Smooth muscle cell (in vitro differentiated cells): ENCODE measurements around the gene CASR. TPM values are rescaled to one million over a fixed set of nuclear protein-coding genes. Genes with fewer than 3 reads are reported as not detected.

ENCODE experiments used
- DNase-seq: peaks from one replicate; lab custom pipeline; 2025; ENCODE audit not compliant: unreplicated experiment; lab: John Stamatoyannopoulos, UW
- H2AFZ ChIP-seq: fragments of 200-600 bp; sonication (generic); 2 replicates; pipeline ENCODE4 v1.6.0; 2016; ENCODE audit warnings: antibody characterized with exemption, low read depth, mild to moderate bottlenecking
- H3F3A ChIP-seq: fragments of 200-600 bp; sonication (generic); 2 replicates; pipeline ENCODE4 v1.6.0; 2017; ENCODE audit warnings: antibody characterized with exemption, low read depth
- H3K27ac ChIP-seq: fragments of 200-600 bp; sonication (generic); 2 replicates; pipeline ENCODE4 v1.5.1; 2016; ENCODE audit warnings: low read depth, mild to moderate bottlenecking
- H3K27me3 ChIP-seq: fragments of 200-600 bp; sonication (generic); 2 replicates; pipeline ENCODE4 v1.6.1; 2016; ENCODE audit warnings: low read depth, mild to moderate bottlenecking
- H3K36me3 ChIP-seq: fragments of 200-600 bp; sonication (generic); 2 replicates; pipeline ENCODE4 v1.5.1; 2016; ENCODE audit warnings: low read depth
- H3K4me1 ChIP-seq: fragments of 200-600 bp; sonication (generic); 2 replicates; pipeline ENCODE4 v1.5.1; 2016; ENCODE audit warnings: low read depth
- H3K4me2 ChIP-seq: fragments of 200-600 bp; sonication (generic); 2 replicates; pipeline ENCODE4 v1.6.0; 2016; ENCODE audit warnings: mild to moderate bottlenecking
- H3K4me3 ChIP-seq: fragments of 200-600 bp; sonication (generic); 2 replicates; pipeline ENCODE4 v1.5.1; 2016; ENCODE audit warnings: mild to moderate bottlenecking
- H3K79me2 ChIP-seq: fragments of 200-600 bp; sonication (generic); 2 replicates; pipeline ENCODE4 v1.6.0; 2016; ENCODE audit warnings: low read depth, mild to moderate bottlenecking
- H3K9ac ChIP-seq: fragments of 200-600 bp; sonication (generic); 2 replicates; pipeline ENCODE4 v1.6.0; 2016; ENCODE audit warnings: low read depth
- H3K9me3 ChIP-seq: fragments of 200-600 bp; sonication (generic); replicated peaks from 2 replicates; pipeline ENCODE4 v1.5.1; 2016; ENCODE audit warnings: low read depth
- H4K20me1 ChIP-seq: fragments of 200-600 bp; sonication (generic); 2 replicates; pipeline ENCODE4 v1.6.0; 2016; ENCODE audit warnings: low read depth
- whole genome bisulfite sequencing: methylation state at CpG from one replicate; pipeline ENCODE4 v1.1.7; 2016; ENCODE audit warnings: low lambda C conversion rate; 5-methylcytosine and 5-hydroxymethylcytosine counted together
- polyA plus RNA-seq: library from polyadenylated mRNA; unstranded; fragments of >200 nt; fragmentation: Nextera tagmentation; extraction: Ambion mirVana; gene quantifications from 2 replicates; pipeline ENCODE4 v1.2.1, GENCODE V29; 2016
- total RNA-seq: library from RNA; depleted of rRNA; stranded (reverse); fragments of >200 nt; gene quantifications from 2 replicates; pipeline ENCODE4 v1.2.3, GENCODE V29; 2014
- TF ChIP-seq, protein P1 (sequence below): fragments of 200-600 bp; sonication (generic); IDR thresholded peaks from 2 replicates; pipeline ENCODE4 v1.5.1; 2017; ENCODE audit warnings: borderline replicate concordance, mild to moderate bottlenecking, antibody characterized with exemption; ENCODE audit not compliant: insufficient read depth, poor library complexity, severe bottlenecking

Gene CASR
- total and polyA plus RNA-seq, 2 experiments from 2014 or later, result not detected

DNA sequence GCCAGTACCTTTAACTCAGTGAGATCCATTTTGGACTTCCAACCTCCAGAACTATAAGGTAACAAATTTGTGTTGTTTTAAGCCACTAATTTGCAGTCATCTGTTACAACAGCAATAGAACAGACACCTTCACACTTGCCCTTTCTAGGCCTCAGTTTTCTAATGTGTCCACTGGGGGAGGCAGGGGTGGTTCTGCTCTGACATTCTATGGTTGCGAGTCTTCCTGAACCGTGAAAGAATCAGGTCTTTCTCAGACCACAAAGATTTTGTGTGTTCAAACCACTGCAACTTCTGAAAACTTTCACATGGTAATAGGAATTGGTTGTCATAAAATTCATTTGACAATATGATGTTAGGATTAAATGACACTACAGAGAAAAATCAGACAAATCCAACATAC lies 114.8 kb downstream of the CASR start:
- TF ChIP-seq, protein P1, sequence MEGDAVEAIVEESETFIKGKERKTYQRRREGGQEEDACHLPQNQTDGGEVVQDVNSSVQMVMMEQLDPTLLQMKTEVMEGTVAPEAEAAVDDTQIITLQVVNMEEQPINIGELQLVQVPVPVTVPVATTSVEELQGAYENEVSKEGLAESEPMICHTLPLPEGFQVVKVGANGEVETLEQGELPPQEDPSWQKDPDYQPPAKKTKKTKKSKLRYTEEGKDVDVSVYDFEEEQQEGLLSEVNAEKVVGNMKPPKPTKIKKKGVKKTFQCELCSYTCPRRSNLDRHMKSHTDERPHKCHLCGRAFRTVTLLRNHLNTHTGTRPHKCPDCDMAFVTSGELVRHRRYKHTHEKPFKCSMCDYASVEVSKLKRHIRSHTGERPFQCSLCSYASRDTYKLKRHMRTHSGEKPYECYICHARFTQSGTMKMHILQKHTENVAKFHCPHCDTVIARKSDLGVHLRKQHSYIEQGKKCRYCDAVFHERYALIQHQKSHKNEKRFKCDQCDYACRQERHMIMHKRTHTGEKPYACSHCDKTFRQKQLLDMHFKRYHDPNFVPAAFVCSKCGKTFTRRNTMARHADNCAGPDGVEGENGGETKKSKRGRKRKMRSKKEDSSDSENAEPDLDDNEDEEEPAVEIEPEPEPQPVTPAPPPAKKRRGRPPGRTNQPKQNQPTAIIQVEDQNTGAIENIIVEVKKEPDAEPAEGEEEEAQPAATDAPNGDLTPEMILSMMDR, result no peak
- H3K36me3 ChIP-seq, result no peaks in the 10 kb centered on the region
- no peaks in the 10 kb centered on the region for H4K20me1 ChIP-seq
- no peak overlapping the region for H3K4me3 ChIP-seq
- H2AFZ ChIP-seq, result no peak overlapping the region
- H3K27ac ChIP-seq, result no peak overlapping the region
- no peaks in the 10 kb centered on the region for H3F3A ChIP-seq
- DNase-seq, result no peak
- H3K4me2 ChIP-seq, result no peak overlapping the region
- no peaks in the 10 kb centered on the region for H3K4me1 ChIP-seq
- H3K9ac ChIP-seq, result no peak overlapping the region
- no peaks in the 10 kb centered on the region for H3K9me3 ChIP-seq
- no peaks in the 10 kb centered on the region for H3K79me2 ChIP-seq
- H3K27me3 ChIP-seq, result peaks cover 4% of the 10 kb centered on the region
- WGBS, result 77% methylated on average over 2 of the region's 2 CpGs

- Histone ChIP-seq H3K79me2 (no peaks in the 10 kb centered on the region), H3F3A (no peaks in the 10 kb centered on the region), H3K27me3 (no peaks in the 10 kb centered on the region), H3K4me3 (no peak overlapping the region), H3K9me3 (no peaks in the 10 kb centered on the region), H3K27ac (no peak overlapping the region), H2AFZ (no peak overlapping the region), H4K20me1 (no peaks in the 10 kb centered on the region), H3K4me1 (no peaks in the 10 kb centered on the region), H3K36me3 (no peaks in the 10 kb centered on the region), H3K9ac (no peak overlapping the region), H3K4me2 (no peak overlapping the region)
- TF ChIP-seq, protein P1, result no peak
- no peak for DNase-seq
Observed at GRCh38 chr3:122299215-122299614, 115.7 kb downstream of the CASR start.

DNA sequence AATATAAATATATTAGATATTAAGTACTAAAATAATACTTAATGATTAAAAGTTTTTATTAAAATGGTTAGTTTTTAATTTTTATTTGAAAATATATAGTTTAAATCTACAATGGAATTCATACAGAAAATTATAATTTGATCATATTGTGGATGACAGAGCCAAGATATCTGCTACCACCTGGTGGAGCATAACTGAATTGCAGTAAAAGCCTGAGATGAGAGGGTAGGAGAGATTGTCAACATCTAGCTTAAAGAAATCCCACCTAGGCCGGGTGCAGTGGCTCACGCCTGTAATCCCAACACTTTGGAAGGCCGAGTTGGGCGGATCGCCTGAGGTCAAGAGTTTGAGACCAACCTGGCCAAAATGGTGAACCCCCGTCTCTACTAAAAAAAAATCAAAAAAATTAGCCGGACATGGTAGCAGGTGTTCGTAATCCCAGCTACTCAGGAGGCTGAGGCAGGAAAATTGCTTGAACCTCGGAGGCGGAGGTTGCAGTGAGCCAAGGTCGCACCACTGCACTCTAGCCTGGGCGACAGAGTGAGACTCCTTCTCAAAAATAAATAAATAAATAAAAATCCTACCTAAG lies 116.5 kb downstream of the CASR start:
- Histone ChIP-seq H3K4me1 (no peaks in the 10 kb centered on the region), H3K4me2 (no peak overlapping the region), H3K4me3 (no peak overlapping the region), H3K27ac (no peak overlapping the region), H2AFZ (no peak overlapping the region), H3K27me3 (no peaks in the 10 kb centered on the region), H3K9me3 (no peaks in the 10 kb centered on the region), H3K79me2 (no peaks in the 10 kb centered on the region), H3F3A (no peaks in the 10 kb centered on the region), H3K9ac (no peak overlapping the region), H3K36me3 (no peaks in the 10 kb centered on the region), H4K20me1 (no peaks in the 10 kb centered on the region)
- 78% methylated on average over 12 of the region's 12 CpGs for WGBS
- no peak for DNase-seq
- TF ChIP-seq, protein P1, result peak; percentile 37

DNA sequence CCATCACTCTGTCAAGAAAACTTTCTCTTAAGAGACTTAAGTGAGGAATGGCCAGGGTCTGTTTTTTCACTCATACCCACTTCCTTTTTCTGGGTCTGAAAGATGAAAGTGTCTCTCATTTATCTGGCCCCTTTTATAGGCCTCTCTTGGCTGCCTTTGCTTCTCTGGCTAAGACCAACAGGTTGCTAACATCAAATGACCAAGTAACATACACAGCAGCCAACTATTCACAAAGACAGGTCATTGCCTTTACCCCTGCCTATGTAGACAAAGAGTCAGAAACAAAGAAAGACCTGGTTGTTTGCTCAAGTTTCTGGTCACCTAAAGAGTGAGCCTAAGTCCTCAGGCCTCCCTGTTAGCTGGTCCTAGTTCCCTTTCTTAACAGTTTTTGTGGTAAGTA lies 117.6 kb downstream of the CASR start:
- no peak overlapping the region for H3K4me3 ChIP-seq
- no peaks in the 10 kb centered on the region for H3F3A ChIP-seq
- H3K4me2 ChIP-seq, result no peak overlapping the region
- TF ChIP-seq, protein P1, result no peak
- no peaks in the 10 kb centered on the region for H3K9me3 ChIP-seq
- H4K20me1 ChIP-seq, result no peaks in the 10 kb centered on the region
- H3K36me3 ChIP-seq, result no peaks in the 10 kb centered on the region
- no peaks in the 10 kb centered on the region for H3K27me3 ChIP-seq
- H3K27ac ChIP-seq, result no peak overlapping the region
- H3K79me2 ChIP-seq, result no peaks in the 10 kb centered on the region
- no peaks in the 10 kb centered on the region for H3K4me1 ChIP-seq
- H2AFZ ChIP-seq, result no peak overlapping the region
- no peak for DNase-seq
- no peak overlapping the region for H3K9ac ChIP-seq
